GM03348 (cell line): ENCODE data around the gene KRTAP4-7.
"Not testable (repeated sequence)": the region's sequence is repeated elsewhere in the genome, so short reads cannot be mapped to it uniquely, and the experiment has no call there.

Experiments
- DNase-seq: peaks from one replicate; pipeline ENCODE4 v3.0.0; 2012; ENCODE audit warnings: low spot score

Gene KRTAP4-7

GRCh38 chr17:41108728-41109386 lies 24.9 kb downstream of the KRTAP4-7 start:
- not testable (repeated sequence) for DNase-seq

GRCh38 chr17:41111151-41111885 lies 27.4 kb downstream of the KRTAP4-7 start:
- no peak for DNase-seq

- DNase-seq, result no peak
Observed at GRCh38 chr17:41116297-41116696, 32.3 kb downstream of the KRTAP4-7 start.

DNA sequence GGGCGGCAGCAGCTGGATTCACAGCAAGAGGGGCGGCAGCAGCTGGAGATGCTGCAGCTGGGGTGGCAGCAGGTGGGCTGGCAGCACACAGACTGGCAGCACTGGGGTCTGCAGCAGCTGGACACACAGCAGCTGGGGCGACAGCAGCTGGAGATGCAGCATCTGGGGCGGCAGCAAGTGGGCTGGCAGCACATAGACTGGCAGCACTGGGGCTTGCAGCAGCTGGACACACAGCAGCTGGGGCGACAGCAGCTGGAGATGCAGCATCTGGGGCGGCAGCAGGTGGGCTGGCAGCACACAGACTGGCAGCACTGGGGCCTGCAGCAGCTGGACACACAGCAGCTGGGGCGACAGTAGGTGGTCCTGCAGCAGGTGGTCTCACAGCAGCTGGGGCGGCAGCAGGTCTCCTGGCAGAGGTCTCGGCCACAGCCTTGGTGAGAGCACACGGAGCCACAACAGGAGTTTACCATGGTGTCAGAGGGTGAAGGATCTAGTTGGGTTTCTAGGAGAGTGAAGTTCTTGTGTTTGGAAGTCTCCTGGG lies 34.0 kb downstream of the KRTAP4-7 start, which contains the start of gene KRTAP4-11:
TSS of gene KRTAP4-11 (minus strand) at position 528 of the 541 bp plus-strand sequence. CDS start at position 470, 58 bp downstream.
- DNase-seq, result not testable (repeated sequence)

GRCh38 chr17:41118721-41119120 lies 34.8 kb downstream of the KRTAP4-7 start:
- DNase-seq, result no peak

- not testable (repeated sequence) for DNase-seq
Observed at GRCh38 chr17:41119696-41120690, 36.0 kb downstream of the KRTAP4-7 start.

DNA sequence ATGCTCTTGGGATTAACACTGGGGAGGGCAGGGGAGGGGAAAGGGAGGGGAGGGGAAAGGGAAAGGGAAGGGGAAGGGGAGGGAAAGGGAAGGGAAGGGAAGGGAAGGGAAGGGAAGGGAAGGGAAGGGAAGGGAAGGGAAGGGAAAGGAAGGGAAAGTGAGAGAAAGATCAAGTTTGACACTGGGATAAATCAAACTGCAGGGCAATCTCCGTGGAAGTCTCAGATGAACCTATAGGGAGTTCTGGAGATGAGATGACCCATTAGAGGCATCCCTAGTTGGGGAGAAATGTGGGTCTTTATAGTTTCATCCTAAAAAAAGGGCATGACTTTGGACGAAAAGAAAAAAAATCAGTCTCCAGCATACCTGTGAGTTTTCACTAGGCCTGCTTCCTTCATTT lies 37.8 kb downstream of the KRTAP4-7 start:
- DNase-seq, result no peak

GRCh38 chr17:41123292-41123990 lies 39.5 kb downstream of the KRTAP4-7 start:
- not testable (repeated sequence) for DNase-seq

- DNase-seq, result not testable (repeated sequence)
Observed at GRCh38 chr17:41123991-41124371, 40.0 kb downstream of the KRTAP4-7 start, which contains the start of gene KRTAP4-12. TSS of gene KRTAP4-12 (minus strand) at chr17:41124182. CDS start at chr17:41124122, 60 bp downstream.

GRCh38 chr17:41125064-41125463 lies 41.1 kb downstream of the KRTAP4-7 start:
- DNase-seq, result no peak

DNA sequence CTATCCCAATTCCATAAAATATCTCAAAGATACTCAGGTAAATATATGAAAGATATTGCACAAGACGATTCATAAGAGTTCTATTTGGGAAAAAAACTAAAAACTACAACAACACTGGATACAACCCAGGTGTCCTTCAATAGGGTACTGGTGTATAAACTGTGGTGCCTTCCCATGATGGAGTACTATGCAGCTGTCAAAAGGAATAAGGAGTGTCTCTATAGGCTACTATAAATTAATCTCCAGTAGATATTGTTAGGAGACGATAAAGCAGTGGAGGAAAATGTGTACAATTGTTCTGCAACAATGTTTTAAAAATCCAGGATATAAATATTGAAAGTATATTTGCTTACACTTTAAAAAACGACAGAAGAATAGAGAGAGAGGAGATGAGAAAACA lies 42.5 kb downstream of the KRTAP4-7 start:
- DNase-seq, result no peak

- DNase-seq, result no peak
Observed at GRCh38 chr17:41127371-41127770, 43.4 kb downstream of the KRTAP4-7 start.

DNA sequence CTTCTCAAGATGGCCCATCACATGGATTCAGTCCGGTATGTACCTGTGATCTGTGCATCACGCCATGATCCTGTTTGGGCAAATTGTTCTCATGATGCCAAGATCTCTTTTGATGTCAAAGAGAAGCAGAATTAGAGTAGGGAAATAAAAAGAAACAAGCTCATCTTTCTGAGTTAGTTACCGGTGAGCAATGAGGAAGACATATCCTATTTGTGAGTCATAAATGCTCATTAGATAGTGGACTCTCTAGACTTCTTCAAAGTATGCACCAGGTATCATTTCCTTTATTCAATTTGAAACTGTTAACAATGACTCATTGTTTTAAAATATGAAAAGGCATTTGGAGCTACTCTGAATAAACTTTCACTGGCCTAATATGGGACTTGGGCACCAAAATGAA lies 48.0 kb downstream of the KRTAP4-7 start:
- no peak for DNase-seq

GRCh38 chr17:41133880-41134735 lies 50.2 kb downstream of the KRTAP4-7 start:
- no peak for DNase-seq
